ACHN (cell line): ENCODE results near the gene NAA80.

Experiments
- DNase-seq: peaks from one replicate; pipeline ENCODE4 v3.0.0-alpha.2; 2015
- in situ Hi-C: cut with HindIII; loops from 2 replicates; pipeline ENCODE4 v1.10.0; 2017; ENCODE audit warnings: low sequenced_read_pairs, low pct_ligation_motif_present, low pct_unique_long_range_greater_than_20kb

NAA80 gene

DNA sequence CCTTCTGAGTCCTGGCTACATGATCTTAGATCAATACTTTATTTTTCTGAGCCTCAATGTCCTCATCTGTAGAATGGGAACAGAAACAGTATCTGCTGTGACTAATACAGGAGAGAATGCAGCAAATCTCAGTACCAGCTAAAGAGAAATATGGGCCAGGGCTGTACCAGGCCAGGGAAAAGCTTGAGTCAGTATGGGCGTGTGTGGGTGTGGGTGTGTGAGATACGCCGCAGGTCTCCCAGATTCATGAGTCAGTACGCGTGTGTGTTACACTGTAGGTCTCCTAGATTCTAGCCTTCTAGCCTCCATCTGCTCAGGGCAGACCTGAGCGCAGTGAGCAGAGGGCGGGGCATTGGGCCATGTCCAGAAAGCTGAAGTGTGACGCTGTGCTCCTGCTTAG lies 48.0 kb downstream of the NAA80 start:
- in situ Hi-C loops: no loop called here
- DNase-seq: no peak

DNA sequence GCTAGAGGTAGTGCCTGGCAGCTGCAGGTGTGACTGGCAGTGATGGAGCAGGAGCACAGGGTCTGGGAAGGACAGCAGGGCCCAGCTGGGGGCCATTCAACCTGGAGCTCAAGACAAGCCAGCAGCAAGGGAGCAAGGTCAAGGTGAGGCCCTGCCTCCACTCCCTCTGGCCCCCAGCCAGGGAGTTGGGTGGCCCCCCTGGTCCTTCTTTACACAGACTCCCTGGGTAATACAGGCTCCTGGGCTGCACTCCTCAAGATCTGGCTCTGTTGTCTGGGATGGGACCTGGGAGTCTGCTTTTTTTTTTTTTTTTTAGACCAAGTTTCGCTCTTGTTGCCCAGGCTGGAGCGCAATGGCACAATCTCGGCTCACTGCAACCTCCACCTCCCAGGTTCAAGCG lies 48.7 kb downstream of the NAA80 start:
- no peak for DNase-seq
- in situ Hi-C loops: no loop called here

DNA sequence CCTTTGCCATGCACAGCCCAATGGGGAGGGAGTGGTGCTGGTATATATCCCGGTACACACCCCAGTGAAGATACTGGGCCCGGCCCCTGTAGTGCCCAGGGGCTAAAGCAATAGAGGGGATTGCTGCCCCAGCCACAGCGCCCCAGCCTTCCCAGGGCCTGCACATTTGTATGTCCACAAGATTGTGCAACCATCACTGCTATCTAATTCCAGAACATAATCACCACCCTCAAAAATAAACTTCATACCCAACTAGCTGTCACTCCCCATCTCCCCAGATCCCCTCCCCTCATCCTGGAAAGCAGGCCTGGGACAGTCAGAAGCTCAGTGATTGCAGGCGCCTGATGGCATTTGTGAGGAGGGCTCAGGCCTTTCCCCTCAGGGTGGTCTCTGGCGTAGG lies 49.7 kb downstream of the NAA80 start:
- no peak for DNase-seq
- in situ Hi-C loops: no loop called here

DNA sequence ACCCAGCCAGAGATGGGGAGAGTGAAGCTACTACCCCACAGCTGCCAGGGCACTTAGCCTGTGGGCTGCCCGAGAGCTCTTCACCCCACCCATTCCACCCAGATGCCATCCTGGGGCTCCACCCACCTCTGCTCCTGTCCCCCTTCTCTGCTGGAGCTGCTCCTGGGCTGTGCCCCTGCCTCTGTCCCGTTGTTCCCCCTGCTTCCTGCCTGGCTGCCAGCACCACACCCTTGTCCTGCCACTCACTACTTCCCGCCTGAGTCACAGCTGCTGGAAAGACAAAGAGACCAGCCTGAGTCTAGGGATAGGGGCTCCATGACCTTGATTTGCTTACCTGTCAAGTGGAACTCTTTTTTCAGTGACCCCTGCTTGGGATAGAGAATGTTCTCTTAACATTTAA lies 50.8 kb downstream of the NAA80 start:
- in situ Hi-C loops: no loop called here
- no peak for DNase-seq

DNA sequence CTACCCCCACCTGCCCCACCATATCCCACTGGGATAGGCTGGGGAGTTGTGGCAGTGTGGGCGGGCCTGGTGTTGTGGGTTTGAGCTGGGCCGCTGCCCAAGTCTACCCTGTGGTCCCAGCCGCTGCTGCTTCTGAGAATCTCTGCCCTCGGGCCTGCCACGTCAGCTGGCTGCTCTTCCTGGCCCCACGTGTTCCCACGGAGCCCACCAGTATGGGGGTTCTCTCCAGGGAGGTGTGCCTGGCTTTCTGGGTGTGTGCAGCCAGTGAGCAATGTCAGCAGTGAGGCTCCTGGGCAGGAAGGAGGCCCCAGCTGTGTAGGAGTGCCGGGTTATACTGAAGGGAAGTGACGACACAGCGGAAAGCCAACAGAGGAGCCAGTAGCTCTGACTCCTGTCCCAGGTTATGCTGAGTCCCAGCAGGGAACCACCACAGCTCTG lies 52.7 kb downstream of the NAA80 start:
- in situ Hi-C loops: no loop called here
- peak; percentile 68 for DNase-seq
